Measurements from ENCODE around the gene SCGN.
"Not testable (repeated sequence)": the region's sequence is repeated elsewhere in the genome, so short reads cannot be mapped to it uniquely, and the experiment has no call there.

The SCGN gene

DNA sequence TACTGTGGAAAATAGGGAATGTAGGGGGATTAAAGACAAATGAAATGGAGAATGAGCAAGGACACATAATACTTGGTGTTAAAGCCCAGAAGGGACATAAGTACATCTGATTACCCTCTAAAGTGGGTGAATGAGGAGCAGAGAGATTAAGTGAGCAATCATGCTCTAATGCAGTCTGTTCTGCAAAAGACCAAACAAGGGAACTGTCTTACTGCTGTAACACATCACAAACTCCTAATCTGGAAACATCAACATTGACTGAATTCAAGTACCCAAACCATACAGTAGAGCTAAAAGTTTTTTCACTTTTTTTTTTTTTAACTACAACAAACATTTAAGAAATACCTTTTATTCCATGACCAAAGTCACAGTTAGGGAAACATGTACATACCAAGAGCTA lies 83.2 kb downstream of the SCGN start:
- Histone ChIP-seq H3K9me3 (ENCODE audit: control insufficient read depth in 5 of 5, low read length in 5 of 5) (peaks cover 0 to 3% (median 0%) of the 10 kb centered on the region in 5 donors), H3K4me3 (ENCODE audit: low read depth in 1 of 5, low read length in 5 of 5) (no peak overlapping the region), H3K27me3 (ENCODE audit: control insufficient read depth in 5 of 5, insufficient read depth in 4 of 5, low read length in 5 of 5) (peaks cover 0 to 12% (median 8%) of the 10 kb centered on the region in 5 donors), H3K27ac (ENCODE audit: low read depth, low read length) (no peak overlapping the region), H3K4me1 (ENCODE audit: control insufficient read depth in 5 of 5, insufficient read depth in 5 of 5, low read length in 5 of 5) (no peaks in the 10 kb centered on the region), H3K36me3 (ENCODE audit: control insufficient read depth in 5 of 5, insufficient read depth in 5 of 5, low read length in 5 of 5) (no peaks in the 10 kb centered on the region), H3K9ac (ENCODE audit: low read length in 5 of 5) (no peak overlapping the region)

GRCh38 chr6:25743868-25744267 lies 91.9 kb downstream of the SCGN start:
- H3K9ac ChIP-seq (ENCODE audit: low read length in 5 of 5), result no peak overlapping the region
- H3K27me3 ChIP-seq (ENCODE audit: control insufficient read depth in 5 of 5, insufficient read depth in 4 of 5, low read length in 5 of 5), result no peaks in the 10 kb centered on the region
- no peak overlapping the region for H3K4me3 ChIP-seq (ENCODE audit: low read depth in 1 of 5, low read length in 5 of 5)
- H3K27ac ChIP-seq (ENCODE audit: low read depth, low read length), result no peak overlapping the region
- no peaks in the 10 kb centered on the region for H3K36me3 ChIP-seq (ENCODE audit: control insufficient read depth in 5 of 5, insufficient read depth in 5 of 5, low read length in 5 of 5)
- no peaks in the 10 kb centered on the region for H3K9me3 ChIP-seq (ENCODE audit: control insufficient read depth in 5 of 5, low read length in 5 of 5)
- no peaks in the 10 kb centered on the region for H3K4me1 ChIP-seq (ENCODE audit: control insufficient read depth in 5 of 5, insufficient read depth in 5 of 5, low read length in 5 of 5)

DNA sequence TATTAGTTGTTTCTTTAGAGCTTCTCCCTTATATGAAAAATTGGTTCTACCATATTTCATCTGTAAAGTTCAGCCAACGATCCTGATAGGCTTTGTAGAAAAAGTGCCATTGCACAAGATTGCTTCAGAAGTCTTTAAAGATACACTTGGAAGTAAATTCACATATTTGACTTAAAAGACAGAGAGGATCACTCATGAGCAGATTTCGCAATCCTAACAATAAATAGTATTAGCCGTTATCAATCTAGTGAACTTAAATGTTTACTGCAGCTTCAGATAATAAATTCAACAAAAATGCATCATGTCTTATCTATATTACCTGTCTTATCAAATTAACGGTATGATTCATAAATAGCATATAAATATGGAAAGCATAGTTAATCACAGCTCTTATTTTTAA lies 93.8 kb downstream of the SCGN start:
- no peak overlapping the region for H3K27ac ChIP-seq (ENCODE audit: low read depth, low read length)
- no peak overlapping the region for H3K9ac ChIP-seq (ENCODE audit: low read length in 5 of 5)
- H3K27me3 ChIP-seq (ENCODE audit: control insufficient read depth in 5 of 5, insufficient read depth in 4 of 5, low read length in 5 of 5), result no peaks in the 10 kb centered on the region
- no peaks in the 10 kb centered on the region for H3K4me1 ChIP-seq (ENCODE audit: control insufficient read depth in 5 of 5, insufficient read depth in 5 of 5, low read length in 5 of 5)
- no peaks in the 10 kb centered on the region for H3K36me3 ChIP-seq (ENCODE audit: control insufficient read depth in 5 of 5, insufficient read depth in 5 of 5, low read length in 5 of 5)
- H3K4me3 ChIP-seq (ENCODE audit: low read depth in 1 of 5, low read length in 5 of 5), result no peak overlapping the region
- no peaks in the 10 kb centered on the region for H3K9me3 ChIP-seq (ENCODE audit: control insufficient read depth in 5 of 5, low read length in 5 of 5)

- Histone ChIP-seq H3K9me3 (ENCODE audit: control insufficient read depth in 5 of 5, low read length in 5 of 5) (no peaks in the 10 kb centered on the region), H3K4me3 (ENCODE audit: low read depth in 1 of 5, low read length in 5 of 5) (no peak overlapping the region), H3K27me3 (ENCODE audit: control insufficient read depth in 5 of 5, insufficient read depth in 4 of 5, low read length in 5 of 5) (no peaks in the 10 kb centered on the region), H3K36me3 (ENCODE audit: control insufficient read depth in 5 of 5, insufficient read depth in 5 of 5, low read length in 5 of 5) (no peaks in the 10 kb centered on the region), H3K27ac (ENCODE audit: low read depth, low read length) (no peak overlapping the region), H3K4me1 (ENCODE audit: control insufficient read depth in 5 of 5, insufficient read depth in 5 of 5, low read length in 5 of 5) (no peaks in the 10 kb centered on the region), H3K9ac (ENCODE audit: low read length in 5 of 5) (no peak overlapping the region)
Measured at GRCh38 chr6:25746968-25747367, 95.0 kb downstream of the SCGN start.

- H3K36me3 ChIP-seq (ENCODE audit: control insufficient read depth in 5 of 5, insufficient read depth in 5 of 5, low read length in 5 of 5), result no peaks in the 10 kb centered on the region
- no peaks in the 10 kb centered on the region for H3K4me1 ChIP-seq (ENCODE audit: control insufficient read depth in 5 of 5, insufficient read depth in 5 of 5, low read length in 5 of 5)
- no peaks in the 10 kb centered on the region for H3K27me3 ChIP-seq (ENCODE audit: control insufficient read depth in 5 of 5, insufficient read depth in 4 of 5, low read length in 5 of 5)
- H3K27ac ChIP-seq (ENCODE audit: low read depth, low read length), result no peak overlapping the region
- no peak overlapping the region for H3K4me3 ChIP-seq (ENCODE audit: low read depth in 1 of 5, low read length in 5 of 5)
- no peak overlapping the region for H3K9ac ChIP-seq (ENCODE audit: low read length in 5 of 5)
- H3K9me3 ChIP-seq (ENCODE audit: control insufficient read depth in 5 of 5, low read length in 5 of 5), result no peaks in the 10 kb centered on the region
Measured at GRCh38 chr6:25747477-25747876, 95.5 kb downstream of the SCGN start.

- Histone ChIP-seq H3K36me3 (ENCODE audit: control insufficient read depth in 5 of 5, insufficient read depth in 5 of 5, low read length in 5 of 5) (no peaks in the 10 kb centered on the region), H3K9me3 (ENCODE audit: control insufficient read depth in 5 of 5, low read length in 5 of 5) (no peaks in the 10 kb centered on the region), H3K4me1 (ENCODE audit: control insufficient read depth in 5 of 5, insufficient read depth in 5 of 5, low read length in 5 of 5) (no peaks in the 10 kb centered on the region), H3K27me3 (ENCODE audit: control insufficient read depth in 5 of 5, insufficient read depth in 4 of 5, low read length in 5 of 5) (no peaks in the 10 kb centered on the region), H3K9ac (ENCODE audit: low read length in 5 of 5) (no peak overlapping the region), H3K27ac (ENCODE audit: low read depth, low read length) (no peak overlapping the region), H3K4me3 (ENCODE audit: low read depth in 1 of 5, low read length in 5 of 5) (no peak overlapping the region)
Measured at GRCh38 chr6:25748049-25748448, 96.0 kb downstream of the SCGN start.

DNA sequence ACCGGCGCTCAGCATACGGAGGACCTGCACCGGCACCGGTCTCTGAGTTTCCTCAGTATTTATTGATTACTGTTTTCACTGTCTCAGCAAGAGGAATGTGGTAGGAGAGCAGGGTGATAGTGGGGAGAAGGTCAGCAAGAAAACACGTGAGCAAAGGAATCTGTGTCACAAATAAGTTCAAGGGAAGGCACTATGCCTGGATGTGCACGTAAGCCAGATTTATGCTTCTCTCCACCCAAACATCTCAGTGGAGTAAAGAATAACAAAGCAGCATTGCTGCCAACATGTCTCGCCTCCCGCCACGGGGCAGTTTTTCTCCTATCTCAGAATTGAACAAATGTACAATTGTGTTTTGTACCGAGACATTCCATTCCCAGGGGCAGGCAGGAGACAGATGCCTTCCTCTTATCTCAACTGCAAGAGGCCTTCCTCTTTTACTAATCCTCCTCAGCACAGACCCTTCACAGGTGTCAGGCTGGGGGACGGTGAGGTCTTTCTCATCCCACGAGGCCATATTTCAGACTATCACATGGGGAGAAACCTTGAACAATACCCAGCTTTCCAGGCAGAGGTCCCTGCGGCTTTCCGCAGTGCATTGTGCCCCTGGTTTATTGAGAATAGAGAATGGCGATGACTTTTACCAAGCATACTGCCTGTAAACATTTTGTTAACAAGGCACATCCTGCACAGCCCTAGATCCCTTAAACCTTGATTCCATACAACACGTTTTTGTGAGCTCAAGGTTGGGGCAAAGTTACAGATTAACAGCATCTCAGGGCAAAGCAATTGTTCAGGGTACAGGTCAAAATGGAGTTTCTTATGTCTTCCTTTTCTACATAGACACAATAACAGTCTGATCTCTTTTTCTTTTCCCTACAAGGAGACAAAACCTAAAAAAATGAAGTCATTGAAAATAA lies 96.8 kb downstream of the SCGN start:
- not testable (repeated sequence) for H3K36me3 ChIP-seq (ENCODE audit: control insufficient read depth in 5 of 5, insufficient read depth in 5 of 5, low read length in 5 of 5); H3K4me1 ChIP-seq (ENCODE audit: control insufficient read depth in 5 of 5, insufficient read depth in 5 of 5, low read length in 5 of 5); H3K9ac ChIP-seq (ENCODE audit: low read length in 5 of 5); H3K27ac ChIP-seq (ENCODE audit: low read depth, low read length); H3K27me3 ChIP-seq (ENCODE audit: control insufficient read depth in 5 of 5, insufficient read depth in 4 of 5, low read length in 5 of 5); H3K9me3 ChIP-seq (ENCODE audit: control insufficient read depth in 5 of 5, low read length in 5 of 5); H3K4me3 ChIP-seq (ENCODE audit: low read depth in 1 of 5, low read length in 5 of 5)

DNA sequence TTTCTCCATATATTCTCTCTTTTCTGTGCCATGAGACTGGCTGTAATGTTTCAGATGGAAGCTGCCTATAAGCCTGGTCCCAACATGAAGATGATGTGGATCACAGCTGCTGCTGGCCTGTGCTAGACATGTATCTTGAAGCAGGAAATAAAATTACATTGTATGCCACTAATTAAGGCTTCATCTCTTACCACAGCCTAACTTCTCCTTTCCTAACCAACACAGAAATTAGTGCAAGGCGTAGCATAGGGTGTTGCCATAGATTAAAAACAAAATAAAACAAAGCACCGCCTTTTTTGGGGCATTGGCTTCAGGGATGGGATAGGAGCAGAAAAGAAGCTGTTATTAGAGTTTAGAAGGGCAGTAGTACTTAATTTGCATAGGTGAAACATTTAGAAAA lies 97.8 kb downstream of the SCGN start:
- H3K4me3 ChIP-seq (ENCODE audit: low read depth in 1 of 5, low read length in 5 of 5), result no peak overlapping the region
- H3K9ac ChIP-seq (ENCODE audit: low read length in 5 of 5), result no peak overlapping the region
- H3K36me3 ChIP-seq (ENCODE audit: control insufficient read depth in 5 of 5, insufficient read depth in 5 of 5, low read length in 5 of 5), result no peaks in the 10 kb centered on the region
- no peak overlapping the region for H3K27ac ChIP-seq (ENCODE audit: low read depth, low read length)
- no peaks in the 10 kb centered on the region for H3K27me3 ChIP-seq (ENCODE audit: control insufficient read depth in 5 of 5, insufficient read depth in 4 of 5, low read length in 5 of 5)
- H3K4me1 ChIP-seq (ENCODE audit: control insufficient read depth in 5 of 5, insufficient read depth in 5 of 5, low read length in 5 of 5), result no peaks in the 10 kb centered on the region
- H3K9me3 ChIP-seq (ENCODE audit: control insufficient read depth in 5 of 5, low read length in 5 of 5), result no peaks in the 10 kb centered on the region

- Histone ChIP-seq H3K36me3 (ENCODE audit: control insufficient read depth in 5 of 5, insufficient read depth in 5 of 5, low read length in 5 of 5) (no peaks in the 10 kb centered on the region), H3K4me3 (ENCODE audit: low read depth in 1 of 5, low read length in 5 of 5) (no peak overlapping the region), H3K9ac (ENCODE audit: low read length in 5 of 5) (no peak overlapping the region), H3K4me1 (ENCODE audit: control insufficient read depth in 5 of 5, insufficient read depth in 5 of 5, low read length in 5 of 5) (no peaks in the 10 kb centered on the region), H3K27me3 (ENCODE audit: control insufficient read depth in 5 of 5, insufficient read depth in 4 of 5, low read length in 5 of 5) (no peaks in the 10 kb centered on the region), H3K27ac (ENCODE audit: low read depth, low read length) (no peak overlapping the region), H3K9me3 (ENCODE audit: control insufficient read depth in 5 of 5, low read length in 5 of 5) (no peaks in the 10 kb centered on the region)
Measured at GRCh38 chr6:25750906-25751305, 98.9 kb downstream of the SCGN start.

Data from subcutaneous abdominal adipose tissue (tissue), 5 donors.